ENCODE measurements around the gene SP100.
A peak's percentile ranks its signal among the peaks of the same experiment; 100 is the strongest.
"Not testable (repeated sequence)": the region's sequence is repeated elsewhere in the genome, so short reads cannot be mapped to it uniquely, and the experiment has no call there.

The SP100 gene

GRCh38 chr2:230455005-230455684, 39.1 kb downstream of the SP100 start:
- FAIRE-seq: peak; percentile 63
- no peak for DNase-seq (ENCODE audit: extremely low spot score, insufficient read length, low read depth)

- FAIRE-seq (peak; percentile 82), DNase-seq (ENCODE audit: extremely low spot score, insufficient read length, low read depth) (no peak)
Observed at GRCh38 chr2:230457073-230457768, 41.2 kb downstream of the SP100 start.

GRCh38 chr2:230457793-230458192, 41.8 kb downstream of the SP100 start:
- FAIRE-seq (no peak), DNase-seq (ENCODE audit: extremely low spot score, insufficient read length, low read depth) (no peak)

GRCh38 chr2:230459216-230459615, 43.2 kb downstream of the SP100 start:
- no peak for DNase-seq (ENCODE audit: extremely low spot score, insufficient read length, low read depth)

GRCh38 chr2:230471074-230471473, 55.1 kb downstream of the SP100 start:
- no peak for DNase-seq (ENCODE audit: extremely low spot score, insufficient read length, low read depth)
- peak; percentile 63 for FAIRE-seq

More at GRCh38 chr2:230459216-230459615, 43.2 kb downstream of the SP100 start:
- FAIRE-seq: no peak

- FAIRE-seq (peak; percentile 9), DNase-seq (ENCODE audit: extremely low spot score, insufficient read length, low read depth) (no peak)
Observed at GRCh38 chr2:230472621-230473018, 56.6 kb downstream of the SP100 start.

GRCh38 chr2:230473378-230473777, 57.4 kb downstream of the SP100 start:
- peak; percentile 63 for FAIRE-seq

GRCh38 chr2:230475143-230475542, 59.1 kb downstream of the SP100 start:
- DNase-seq (ENCODE audit: extremely low spot score, insufficient read length, low read depth) (no peak), FAIRE-seq (no peak)

More at GRCh38 chr2:230473378-230473777, 57.4 kb downstream of the SP100 start:
- DNase-seq (ENCODE audit: extremely low spot score, insufficient read length, low read depth): no peak

- DNase-seq (ENCODE audit: extremely low spot score, insufficient read length, low read depth): no peak
- FAIRE-seq: no peak
Observed at GRCh38 chr2:230485801-230486341, 69.9 kb downstream of the SP100 start.

GRCh38 chr2:230491219-230491618, 75.2 kb downstream of the SP100 start:
- not testable (repeated sequence) for DNase-seq (ENCODE audit: extremely low spot score, insufficient read length, low read depth); FAIRE-seq

GRCh38 chr2:230492107-230492506, 76.1 kb downstream of the SP100 start:
- DNase-seq (ENCODE audit: extremely low spot score, insufficient read length, low read depth) (no peak), FAIRE-seq (no peak)

- DNase-seq (ENCODE audit: extremely low spot score, insufficient read length, low read depth): no peak
- no peak for FAIRE-seq
Observed at GRCh38 chr2:230494980-230495379, 79.0 kb downstream of the SP100 start.

- DNase-seq (ENCODE audit: extremely low spot score, insufficient read length, low read depth) (no peak), FAIRE-seq (peak; percentile 75)
Observed at GRCh38 chr2:230496891-230497290, 80.9 kb downstream of the SP100 start.

- FAIRE-seq (peak; percentile 42), DNase-seq (ENCODE audit: extremely low spot score, insufficient read length, low read depth) (no peak)
Observed at GRCh38 chr2:230498506-230499107, 82.6 kb downstream of the SP100 start.

- DNase-seq (ENCODE audit: extremely low spot score, insufficient read length, low read depth) (no peak), FAIRE-seq (no peak)
Observed at GRCh38 chr2:230502593-230502992, 86.6 kb downstream of the SP100 start.

- DNase-seq (ENCODE audit: extremely low spot score, insufficient read length, low read depth): no peak
- no peak for FAIRE-seq
Observed at GRCh38 chr2:230503798-230504197, 87.8 kb downstream of the SP100 start.

- FAIRE-seq: peak; percentile 93
- DNase-seq (ENCODE audit: extremely low spot score, insufficient read length, low read depth): peak; percentile 9
Observed at GRCh38 chr2:230505162-230505561, 89.2 kb downstream of the SP100 start.

- FAIRE-seq (no peak), DNase-seq (ENCODE audit: extremely low spot score, insufficient read length, low read depth) (no peak)
Observed at GRCh38 chr2:230512955-230513748, 97.2 kb downstream of the SP100 start.

- DNase-seq (ENCODE audit: extremely low spot score, insufficient read length, low read depth) (no peak), FAIRE-seq (no peak)
Observed at GRCh38 chr2:230520061-230520874, 104.3 kb downstream of the SP100 start.

Measured in GM18507 (cell line).